ENCODE results near the gene APOL2.
"Not testable (repeated sequence)": the region's sequence is repeated elsewhere in the genome, so short reads cannot be mapped to it uniquely, and the experiment has no call there.

The APOL2 gene

DNA sequence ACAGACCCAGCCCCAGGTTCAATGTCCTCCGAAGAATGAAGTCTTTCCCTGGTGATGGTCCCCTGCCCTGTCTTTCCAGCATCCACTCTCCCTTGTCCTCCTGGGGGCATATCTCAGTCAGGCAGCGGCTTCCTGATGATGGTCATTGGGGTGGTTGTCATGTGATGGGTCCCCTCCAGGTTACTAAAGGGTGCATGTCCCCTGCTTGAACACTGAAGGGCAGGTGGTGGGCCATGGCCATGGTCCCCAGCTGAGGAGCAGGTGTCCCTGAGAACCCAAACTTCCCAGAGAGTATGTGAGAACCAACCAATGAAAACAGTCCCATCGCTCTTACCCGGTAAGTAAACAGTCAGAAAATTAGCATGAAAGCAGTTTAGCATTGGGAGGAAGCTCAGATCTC lies 27.7 kb upstream of the APOL2 start:
- DNase-seq: no peak
- no peak overlapping the region for H3K27ac ChIP-seq
- H3K36me3 ChIP-seq (replicated peaks): no peaks in the 10 kb centered on the region
- TF ChIP-seq, protein P1, sequence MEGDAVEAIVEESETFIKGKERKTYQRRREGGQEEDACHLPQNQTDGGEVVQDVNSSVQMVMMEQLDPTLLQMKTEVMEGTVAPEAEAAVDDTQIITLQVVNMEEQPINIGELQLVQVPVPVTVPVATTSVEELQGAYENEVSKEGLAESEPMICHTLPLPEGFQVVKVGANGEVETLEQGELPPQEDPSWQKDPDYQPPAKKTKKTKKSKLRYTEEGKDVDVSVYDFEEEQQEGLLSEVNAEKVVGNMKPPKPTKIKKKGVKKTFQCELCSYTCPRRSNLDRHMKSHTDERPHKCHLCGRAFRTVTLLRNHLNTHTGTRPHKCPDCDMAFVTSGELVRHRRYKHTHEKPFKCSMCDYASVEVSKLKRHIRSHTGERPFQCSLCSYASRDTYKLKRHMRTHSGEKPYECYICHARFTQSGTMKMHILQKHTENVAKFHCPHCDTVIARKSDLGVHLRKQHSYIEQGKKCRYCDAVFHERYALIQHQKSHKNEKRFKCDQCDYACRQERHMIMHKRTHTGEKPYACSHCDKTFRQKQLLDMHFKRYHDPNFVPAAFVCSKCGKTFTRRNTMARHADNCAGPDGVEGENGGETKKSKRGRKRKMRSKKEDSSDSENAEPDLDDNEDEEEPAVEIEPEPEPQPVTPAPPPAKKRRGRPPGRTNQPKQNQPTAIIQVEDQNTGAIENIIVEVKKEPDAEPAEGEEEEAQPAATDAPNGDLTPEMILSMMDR (IDR thresholded peaks at IDR 0.05; ENCODE audit: low read depth, low read length, missing control alignments): no peak
- H3K4me3 ChIP-seq (ENCODE audit: low read depth, low read length): no peak overlapping the region
- H3K27me3 ChIP-seq (replicated peaks): no peaks in the 10 kb centered on the region
- in situ Hi-C loops (cut with HindIII; ENCODE audit: low pct_ligation_motif_present, low sequenced_read_pairs): loop anchor here (25.0 kb wide), 1 partner anchor 105 kb away; the partner anchor contains the start of gene APOL3

- H3K27ac ChIP-seq; H3K36me3 ChIP-seq (replicated peaks); H3K27me3 ChIP-seq (replicated peaks); DNase-seq; H3K4me3 ChIP-seq (ENCODE audit: low read depth, low read length): not testable (repeated sequence)
- in situ Hi-C loops (cut with HindIII; ENCODE audit: low pct_ligation_motif_present, low sequenced_read_pairs): loop anchor here (25.0 kb wide), 1 partner anchor 102 kb away; the partner anchor contains the start of gene APOL3
Measured at GRCh38 chr22:36263886-36264664, 24.7 kb upstream of the APOL2 start.

DNA sequence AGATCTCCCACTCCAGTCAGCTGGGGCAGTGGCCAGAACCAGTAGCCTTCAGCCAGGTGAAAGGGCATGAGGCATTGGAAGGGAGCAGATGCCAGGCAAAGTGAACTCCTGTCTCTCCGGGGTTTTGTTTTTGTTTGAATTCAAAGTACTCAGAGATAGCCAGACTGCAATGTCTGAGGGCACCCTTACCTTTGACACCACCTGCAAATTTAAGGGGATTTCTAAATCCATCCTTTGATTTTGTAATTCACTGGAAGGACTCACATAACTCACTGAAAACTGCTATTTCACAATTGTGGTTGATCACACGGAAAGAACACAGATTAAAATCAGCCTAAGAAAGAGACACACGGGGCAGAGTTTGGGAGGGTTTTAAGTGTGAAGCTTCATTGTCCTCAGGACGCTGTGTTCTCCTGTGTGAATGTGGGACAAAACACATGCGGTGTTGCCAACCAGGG lies 23.9 kb upstream of the APOL2 start:
- in situ Hi-C loops (cut with HindIII; ENCODE audit: low pct_ligation_motif_present, low sequenced_read_pairs): loop anchor here (25.0 kb wide), 1 partner anchor 101 kb away; the partner anchor contains the start of gene APOL3
- not testable (repeated sequence) for H3K27me3 ChIP-seq (replicated peaks); H3K27ac ChIP-seq; H3K4me3 ChIP-seq (ENCODE audit: low read depth, low read length); DNase-seq; H3K36me3 ChIP-seq (replicated peaks)

GRCh38 chr22:36262307-36262706 lies 23.0 kb upstream of the APOL2 start:
- not testable (repeated sequence) for DNase-seq; H3K27ac ChIP-seq; H3K4me3 ChIP-seq (ENCODE audit: low read depth, low read length); H3K27me3 ChIP-seq (replicated peaks); H3K36me3 ChIP-seq (replicated peaks)
- in situ Hi-C loops (cut with HindIII; ENCODE audit: low pct_ligation_motif_present, low sequenced_read_pairs): loop anchor here (25.0 kb wide), 1 partner anchor 100 kb away; the partner anchor contains the start of gene APOL3

- not testable (repeated sequence) for H3K27me3 ChIP-seq (replicated peaks); H3K36me3 ChIP-seq (replicated peaks); H3K4me3 ChIP-seq (ENCODE audit: low read depth, low read length); DNase-seq; H3K27ac ChIP-seq
- in situ Hi-C loops (cut with HindIII; ENCODE audit: low pct_ligation_motif_present, low sequenced_read_pairs): loop anchor here (25.0 kb wide), 1 partner anchor 99 kb away; the partner anchor contains the start of gene APOL3
Measured at GRCh38 chr22:36261675-36262074, 22.3 kb upstream of the APOL2 start.

- DNase-seq: no peak
- Histone ChIP-seq H3K27ac (no peak overlapping the region), H3K4me3 (ENCODE audit: low read depth, low read length) (no peak overlapping the region), H3K36me3 (replicated peaks) (no peaks in the 10 kb centered on the region), H3K27me3 (replicated peaks) (no peaks in the 10 kb centered on the region)
- TF ChIP-seq, protein P1 (IDR thresholded peaks at IDR 0.05; ENCODE audit: low read depth, low read length, missing control alignments): no peak
- in situ Hi-C loops (cut with HindIII; ENCODE audit: low pct_ligation_motif_present, low sequenced_read_pairs): loop anchor here (25.0 kb wide), 1 partner anchor 97 kb away; the partner anchor contains the start of gene APOL3
Measured at GRCh38 chr22:36259615-36260300, 20.4 kb upstream of the APOL2 start.

DNA sequence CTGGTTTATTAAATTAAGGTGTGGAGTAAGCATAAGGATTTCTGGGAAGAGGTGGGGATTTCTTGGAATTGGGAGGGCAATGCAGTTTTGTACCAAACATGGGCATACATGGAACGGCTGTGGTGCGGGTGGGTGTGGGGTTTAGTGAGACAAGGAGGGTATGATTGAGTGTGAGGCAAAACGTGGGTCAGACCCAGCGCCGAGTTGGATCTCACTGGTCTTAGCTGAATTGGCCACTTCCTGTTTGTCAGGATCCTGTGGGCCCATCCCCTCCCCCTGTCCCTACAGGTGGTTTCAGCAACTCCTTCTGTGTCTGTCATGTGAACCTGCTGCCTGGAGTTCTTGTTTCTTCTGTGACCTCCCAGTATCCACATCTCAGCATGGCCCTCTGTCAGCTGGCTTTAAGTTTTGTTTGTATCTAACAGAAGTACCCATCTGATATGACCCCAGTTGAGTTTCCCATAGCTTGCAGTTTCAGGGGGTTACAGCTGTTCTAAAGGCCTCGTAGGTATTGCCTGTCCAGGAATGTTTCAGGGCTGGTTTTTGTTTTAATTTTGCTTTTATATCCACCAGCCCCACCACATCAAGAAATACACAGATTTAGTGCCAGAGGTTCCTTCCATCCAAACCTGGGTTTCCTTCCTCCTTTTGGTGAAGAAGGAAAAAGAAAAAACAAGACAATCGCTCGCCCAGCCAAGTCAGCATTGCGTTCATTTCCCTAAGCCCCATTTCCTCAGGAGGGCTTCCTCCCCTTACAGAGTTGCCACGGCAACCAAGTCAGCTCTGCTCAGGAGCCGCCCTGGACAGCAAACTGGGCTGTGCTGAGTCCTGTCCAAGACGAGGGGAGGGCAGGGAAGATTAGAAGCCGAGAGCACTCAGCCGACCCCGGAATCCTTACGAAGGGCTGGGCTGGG lies 19.6 kb upstream of the APOL2 start:
- no peak for DNase-seq
- TF ChIP-seq, protein P1 (IDR thresholded peaks at IDR 0.05; ENCODE audit: low read depth, low read length, missing control alignments): no peak
- Histone ChIP-seq H3K27ac (no peak overlapping the region), H3K4me3 (ENCODE audit: low read depth, low read length) (no peak overlapping the region), H3K27me3 (replicated peaks) (no peaks in the 10 kb centered on the region), H3K36me3 (replicated peaks) (no peaks in the 10 kb centered on the region)
- in situ Hi-C loops (cut with HindIII; ENCODE audit: low pct_ligation_motif_present, low sequenced_read_pairs): loop anchor here (25.0 kb wide), 1 partner anchor 97 kb away; the partner anchor contains the start of gene APOL3
